GM06990 (cell line): ENCODE data around the gene RERE.

Experiments
- DNase-seq: peaks from one replicate; pipeline ENCODE4 v3.0.0-alpha.2; 2011; ENCODE audit not compliant: insufficient read length; ENCODE audit errors: extremely low read depth
- H3K27me3 ChIP-seq: replicated peaks from 2 replicates; pipeline ENCODE4 v1.6.0; 2011; ENCODE audit warnings: low read length; ENCODE audit not compliant: control insufficient read depth, insufficient read depth
- H3K36me3 ChIP-seq: 2 replicates; pipeline ENCODE4 v1.5.1; 2011; ENCODE audit warnings: low read length; ENCODE audit not compliant: control insufficient read depth, insufficient read depth
- H3K4me3 ChIP-seq: replicated peaks from 2 replicates; pipeline ENCODE4 v1.5.1; 2011; ENCODE audit warnings: low read depth, mild to moderate bottlenecking, control low read depth, low read length
- TF ChIP-seq, protein P1 (sequence below): IDR thresholded peaks from 2 replicates; pipeline ENCODE4 v1.5.1; 2011; ENCODE audit warnings: low read length, control low read depth, mild to moderate bottlenecking, inconsistent platforms; ENCODE audit not compliant: insufficient read depth, poor library complexity, severe bottlenecking

Gene RERE

DNA sequence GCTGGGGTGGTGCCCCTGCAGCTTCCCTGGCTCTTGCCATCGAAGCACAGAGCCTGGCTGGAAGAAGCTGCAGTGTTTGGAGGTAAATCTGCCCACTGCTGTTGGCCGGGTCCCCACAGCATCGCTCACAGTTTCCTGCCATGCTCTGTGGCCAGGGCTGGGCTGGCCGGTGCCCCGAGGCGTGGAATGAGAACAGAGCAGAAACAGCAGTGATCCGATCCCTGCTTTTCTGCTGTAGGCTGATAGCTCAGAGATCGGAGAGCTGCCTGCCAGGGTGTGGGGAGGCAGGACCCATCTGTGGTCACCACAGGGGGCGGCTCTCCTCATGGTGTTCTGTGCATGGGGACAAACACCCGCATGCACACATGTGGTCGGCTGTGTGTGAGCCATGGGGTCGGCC is 488.0 kb downstream of the RERE start:
- Histone ChIP-seq H3K4me3 (no peak overlapping the region), H3K27me3 (no peaks in the 10 kb centered on the region), H3K36me3 (no peaks in the 10 kb centered on the region)
- TF ChIP-seq, protein P1, sequence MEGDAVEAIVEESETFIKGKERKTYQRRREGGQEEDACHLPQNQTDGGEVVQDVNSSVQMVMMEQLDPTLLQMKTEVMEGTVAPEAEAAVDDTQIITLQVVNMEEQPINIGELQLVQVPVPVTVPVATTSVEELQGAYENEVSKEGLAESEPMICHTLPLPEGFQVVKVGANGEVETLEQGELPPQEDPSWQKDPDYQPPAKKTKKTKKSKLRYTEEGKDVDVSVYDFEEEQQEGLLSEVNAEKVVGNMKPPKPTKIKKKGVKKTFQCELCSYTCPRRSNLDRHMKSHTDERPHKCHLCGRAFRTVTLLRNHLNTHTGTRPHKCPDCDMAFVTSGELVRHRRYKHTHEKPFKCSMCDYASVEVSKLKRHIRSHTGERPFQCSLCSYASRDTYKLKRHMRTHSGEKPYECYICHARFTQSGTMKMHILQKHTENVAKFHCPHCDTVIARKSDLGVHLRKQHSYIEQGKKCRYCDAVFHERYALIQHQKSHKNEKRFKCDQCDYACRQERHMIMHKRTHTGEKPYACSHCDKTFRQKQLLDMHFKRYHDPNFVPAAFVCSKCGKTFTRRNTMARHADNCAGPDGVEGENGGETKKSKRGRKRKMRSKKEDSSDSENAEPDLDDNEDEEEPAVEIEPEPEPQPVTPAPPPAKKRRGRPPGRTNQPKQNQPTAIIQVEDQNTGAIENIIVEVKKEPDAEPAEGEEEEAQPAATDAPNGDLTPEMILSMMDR = no peak
- no peak for DNase-seq

DNA sequence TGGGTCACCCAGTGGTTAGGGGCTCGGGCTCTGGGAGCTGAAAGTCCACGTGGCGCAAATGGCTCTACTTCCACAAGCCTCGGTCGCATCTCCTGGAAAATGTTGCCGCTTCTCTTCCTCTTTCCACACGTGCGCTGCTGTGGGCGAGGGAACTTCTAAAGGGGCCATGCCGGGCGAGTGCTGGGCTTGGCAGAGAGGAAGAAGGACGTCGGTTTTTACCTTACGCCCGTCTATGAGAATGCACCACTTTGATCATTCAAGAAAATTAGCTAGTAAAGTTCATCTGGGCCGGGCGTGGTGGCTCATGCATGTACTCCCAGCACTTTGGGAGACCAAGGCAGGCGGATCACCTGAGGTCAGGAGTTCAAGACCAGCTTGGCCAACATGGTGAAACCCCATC is 489.2 kb downstream of the RERE start:
- TF ChIP-seq, protein P1 = no peak
- H3K4me3 ChIP-seq = no peak overlapping the region
- no peaks in the 10 kb centered on the region for H3K36me3 ChIP-seq
- no peaks in the 10 kb centered on the region; the same call in 1 of the 2 replicates for H3K27me3 ChIP-seq
- DNase-seq = no peak

DNA sequence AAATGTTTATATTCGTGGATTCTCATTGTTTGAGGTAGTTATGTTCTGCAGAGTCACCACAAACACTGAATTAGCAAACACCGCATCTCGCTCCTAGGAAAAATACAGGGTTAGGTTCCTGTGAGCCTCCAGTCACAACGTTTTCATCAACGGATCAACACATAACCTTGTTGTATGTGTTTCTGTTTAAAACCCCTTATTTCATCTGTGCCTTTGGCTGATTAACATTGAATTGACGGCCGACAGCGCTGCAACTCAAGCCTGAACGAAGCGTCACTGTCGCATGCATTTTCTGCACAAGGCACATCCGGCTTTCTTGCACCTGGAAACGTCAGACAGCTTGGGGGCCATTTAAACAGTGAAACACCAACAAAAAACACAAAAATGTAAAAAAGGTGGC is 491.2 kb downstream of the RERE start:
- no peaks in the 10 kb centered on the region; the same call in 1 of the 2 replicates for H3K27me3 ChIP-seq
- DNase-seq = no peak
- no peaks in the 10 kb centered on the region for H3K36me3 ChIP-seq
- H3K4me3 ChIP-seq = no peak overlapping the region
- TF ChIP-seq, protein P1 = no peak

DNA sequence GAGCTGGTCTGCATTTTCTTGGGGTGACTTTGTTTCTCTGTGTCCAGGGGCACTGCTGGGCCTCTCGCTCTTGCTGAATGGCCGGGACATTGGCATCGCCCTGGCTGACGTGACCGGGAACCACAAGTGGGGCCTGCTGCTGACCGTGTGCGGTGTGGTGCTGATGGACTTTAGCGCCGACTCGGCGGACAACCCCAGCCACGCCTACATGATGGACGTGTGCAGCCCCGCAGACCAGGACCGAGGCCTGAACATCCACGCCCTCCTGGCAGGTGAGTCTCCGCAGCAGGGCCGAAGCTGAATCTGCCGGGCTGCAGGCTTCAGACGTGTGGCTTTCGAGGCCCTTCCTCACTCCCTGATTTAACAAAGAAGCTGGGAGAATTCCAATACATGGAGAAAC is 491.7 kb downstream of the RERE start:
- Histone ChIP-seq H3K4me3 (no peak overlapping the region), H3K36me3 (no peaks in the 10 kb centered on the region), H3K27me3 (no peaks in the 10 kb centered on the region; the same call in 1 of the 2 replicates)
- DNase-seq = no peak
- TF ChIP-seq, protein P1 = no peak

DNA sequence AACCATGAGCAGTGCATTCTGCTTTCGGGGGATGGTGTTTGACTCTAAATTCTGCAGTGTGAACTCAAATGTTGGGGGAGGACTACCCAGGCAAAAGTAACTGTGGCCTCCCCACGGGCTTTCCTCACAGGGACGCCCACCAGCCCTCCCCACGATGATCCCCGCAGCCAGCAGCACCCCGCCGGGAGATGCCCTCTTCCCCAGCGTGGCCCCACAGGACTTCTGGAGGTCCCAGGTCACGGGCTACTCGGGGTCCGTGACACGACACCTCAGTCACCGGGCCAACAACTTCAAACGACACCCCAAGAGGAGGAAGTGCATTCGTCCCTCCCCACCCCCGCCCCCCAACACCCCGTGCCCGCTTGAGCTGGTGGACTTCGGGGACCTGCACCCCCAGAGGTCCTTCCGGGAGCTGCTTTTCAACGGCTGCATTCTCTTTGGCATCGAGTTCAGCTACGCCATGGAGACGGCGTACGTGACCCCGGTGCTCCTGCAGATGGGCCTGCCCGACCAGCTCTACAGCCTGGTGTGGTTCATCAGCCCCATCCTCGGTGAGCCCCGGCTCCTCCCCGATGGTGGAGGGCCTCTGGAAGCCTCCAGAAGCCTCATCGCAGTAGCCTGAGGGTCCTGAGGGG is 493.1 kb downstream of the RERE start:
- Histone ChIP-seq H3K36me3 (no peaks in the 10 kb centered on the region), H3K4me3 (no peak overlapping the region), H3K27me3 (no peaks in the 10 kb centered on the region; the same call in 1 of the 2 replicates)
- no peak for DNase-seq
- TF ChIP-seq, protein P1 = no peak

DNA sequence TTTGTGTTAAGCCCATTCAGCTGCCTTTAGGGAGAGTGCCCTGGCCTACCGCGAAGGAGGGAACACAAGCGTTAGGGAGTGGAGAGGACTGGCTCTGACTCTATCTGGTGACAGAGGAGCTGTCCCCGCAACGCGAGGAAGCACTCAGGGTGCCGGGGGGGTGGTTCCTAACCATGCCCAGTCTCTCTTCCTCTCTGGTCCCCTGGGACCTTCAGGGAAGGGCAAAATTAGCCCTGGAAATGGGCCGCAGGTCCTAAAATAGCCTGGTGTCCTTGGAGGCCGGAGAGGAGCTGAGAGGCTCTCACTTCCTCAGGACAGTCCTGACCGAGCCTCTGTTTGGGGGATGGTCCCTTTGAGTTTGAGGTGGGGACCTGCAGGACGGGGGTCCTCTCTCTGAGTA is 493.7 kb downstream of the RERE start:
- TF ChIP-seq, protein P1 = no peak

More for the DNA sequence above, 493.7 kb downstream of the RERE start:
- Histone ChIP-seq H3K4me3 (no peak overlapping the region), H3K36me3 (no peaks in the 10 kb centered on the region), H3K27me3 (no peaks in the 10 kb centered on the region; the same call in 1 of the 2 replicates)
- no peak for DNase-seq
